ENCODE results near the gene SDC4.

DNA sequence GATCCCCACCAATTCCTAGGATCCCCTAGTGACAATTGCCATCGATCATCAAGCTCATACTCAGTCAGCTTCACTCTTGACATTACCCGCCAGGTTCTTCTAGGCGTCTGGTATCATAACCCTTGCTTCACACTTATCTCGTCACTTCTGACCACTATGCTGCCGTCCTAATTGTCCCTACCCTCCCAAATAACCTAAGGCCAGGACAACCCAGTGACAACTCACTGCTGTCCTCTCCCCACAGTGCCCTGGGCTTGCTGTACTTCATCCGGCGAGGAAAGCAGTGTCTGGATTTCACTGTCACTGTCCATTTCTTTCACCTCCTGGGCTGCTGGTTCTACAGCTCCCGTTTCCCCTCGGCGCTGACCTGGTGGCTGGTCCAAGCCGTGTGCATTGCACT is 18.4 kb upstream of the SDC4 start:
- TF ChIP-seq POLR2A (IDR thresholded peaks at IDR 0.05; ENCODE audit: low read length) (no peak), GATA1 (IDR thresholded peaks at IDR 0.05; ENCODE audit: low read depth, low read length) (no peak)

Measured in erythroblast (primary cell).